PC-9 (cell line): ENCODE data around the gene CAPN3. TPM values are rescaled to one million over a fixed set of nuclear protein-coding genes. Genes with fewer than 3 reads are reported as not detected.

ENCODE experiments used
- BruUV-seq: library from RNA; stranded (reverse); fragments of 400-500 nt; replicated peaks from 2 replicates; lab custom pipeline; 2021; lab: Mats Ljungman, UMichigan
- CTCF ChIA-PET: fragments of 300-600 bp; sonication (Branson Sonifier 250); formaldehyde crosslinking; loops from one replicate; lab custom pipeline; 2022; ENCODE audit warnings: antibody characterized with exemption; lab: Charles Lee
- POLR2A ChIA-PET: fragments of 300-600 bp; sonication (Branson Sonifier 250); formaldehyde crosslinking; loops from one replicate; lab custom pipeline; 2022; ENCODE audit warnings: antibody characterized with exemption; ENCODE audit not compliant: unreplicated experiment; lab: Charles Lee
- DNase-seq, 2 experiments: peaks; one replicate each; pipeline versions ENCODE4 v3.0.0 to v3.0.0-alpha.2; 2015 to 2022; ENCODE audit warnings: mixed read lengths in 1 of 2
- H2AFZ ChIP-seq: fragments of 200-600 bp; sonication (generic); 2 replicates; pipeline ENCODE4 v1.8.1; 2017; ENCODE audit warnings: antibody characterized with exemption
- H3F3A ChIP-seq: fragments of 200-600 bp; sonication (generic); 2 replicates; pipeline ENCODE4 v1.8.1; 2017; ENCODE audit warnings: antibody characterized with exemption, mild to moderate bottlenecking, low read depth; ENCODE audit not compliant: insufficient read depth
- H3K27ac ChIP-seq: fragments of 200-600 bp; sonication (generic); 2 replicates; pipeline ENCODE4 v1.6.1; 2016; ENCODE audit warnings: mixed run types
- H3K27me3 ChIP-seq: fragments of 200-600 bp; sonication (generic); 2 replicates; pipeline ENCODE4 v1.6.1; 2016; ENCODE audit warnings: low read depth, mixed run types; ENCODE audit not compliant: insufficient read depth
- H3K36me3 ChIP-seq: fragments of 200-600 bp; sonication (generic); 2 replicates; pipeline ENCODE4 v1.6.1; 2016; ENCODE audit warnings: low read depth, mixed run types
- H3K4me1 ChIP-seq: fragments of 200-600 bp; sonication (generic); replicated peaks from 2 replicates; pipeline ENCODE4 v1.6.1; 2016; ENCODE audit warnings: mixed run types; ENCODE audit not compliant: insufficient read depth
- H3K4me2 ChIP-seq: fragments of 200-600 bp; sonication (generic); 2 replicates; pipeline ENCODE4 v1.6.1; 2017; ENCODE audit warnings: mixed run types
- H3K4me3 ChIP-seq: fragments of 200-600 bp; sonication (generic); 2 replicates; pipeline ENCODE4 v1.6.1; 2016; ENCODE audit warnings: mixed run types
- H3K79me2 ChIP-seq: fragments of 200-600 bp; sonication (generic); 2 replicates; pipeline ENCODE4 v1.6.1; 2017; ENCODE audit warnings: low read depth, mixed run types
- H3K9me2 ChIP-seq: fragments of 200-600 bp; sonication (generic); 2 replicates; pipeline ENCODE4 v1.8.1; 2017; ENCODE audit warnings: mild to moderate bottlenecking; ENCODE audit not compliant: insufficient read depth
- H3K9me3 ChIP-seq: fragments of 200-600 bp; sonication (generic); 2 replicates; pipeline ENCODE4 v1.8.1; 2016; ENCODE audit warnings: low read depth; ENCODE audit not compliant: insufficient read depth
- H4K20me1 ChIP-seq: fragments of 200-600 bp; sonication (generic); 2 replicates; pipeline ENCODE4 v1.8.1; 2017; ENCODE audit not compliant: insufficient read depth
- EZH2 ChIP-seq: fragments of 200-600 bp; sonication (generic); IDR thresholded peaks from 2 replicates; pipeline ENCODE4 v1.8.0; 2017; ENCODE audit warnings: antibody characterized with exemption, low read depth
- intact Hi-C: fragments of 100-400 bp; cut with micrococcal nuclease; formaldehyde crosslinking; loops from one replicate; pipeline ENCODE4 v1.10.0; 2022; ENCODE audit not compliant: unreplicated experiment
- total RNA-seq: library from RNA; stranded (reverse); gene quantifications from 2 replicates; pipeline ENCODE4 v1.2.3, GENCODE V29; 2021
- TF ChIP-seq, protein P1 (sequence below): fragments of 200-600 bp; sonication (generic); conservative IDR thresholded peaks from 2 replicates; pipeline ENCODE4 v1.6.1; 2017; ENCODE audit warnings: mixed run types, antibody characterized with exemption, mild to moderate bottlenecking, moderate library complexity

Gene CAPN3
- total RNA-seq, 1 experiment from 2014 or later, result 0.50 TPM

DNA sequence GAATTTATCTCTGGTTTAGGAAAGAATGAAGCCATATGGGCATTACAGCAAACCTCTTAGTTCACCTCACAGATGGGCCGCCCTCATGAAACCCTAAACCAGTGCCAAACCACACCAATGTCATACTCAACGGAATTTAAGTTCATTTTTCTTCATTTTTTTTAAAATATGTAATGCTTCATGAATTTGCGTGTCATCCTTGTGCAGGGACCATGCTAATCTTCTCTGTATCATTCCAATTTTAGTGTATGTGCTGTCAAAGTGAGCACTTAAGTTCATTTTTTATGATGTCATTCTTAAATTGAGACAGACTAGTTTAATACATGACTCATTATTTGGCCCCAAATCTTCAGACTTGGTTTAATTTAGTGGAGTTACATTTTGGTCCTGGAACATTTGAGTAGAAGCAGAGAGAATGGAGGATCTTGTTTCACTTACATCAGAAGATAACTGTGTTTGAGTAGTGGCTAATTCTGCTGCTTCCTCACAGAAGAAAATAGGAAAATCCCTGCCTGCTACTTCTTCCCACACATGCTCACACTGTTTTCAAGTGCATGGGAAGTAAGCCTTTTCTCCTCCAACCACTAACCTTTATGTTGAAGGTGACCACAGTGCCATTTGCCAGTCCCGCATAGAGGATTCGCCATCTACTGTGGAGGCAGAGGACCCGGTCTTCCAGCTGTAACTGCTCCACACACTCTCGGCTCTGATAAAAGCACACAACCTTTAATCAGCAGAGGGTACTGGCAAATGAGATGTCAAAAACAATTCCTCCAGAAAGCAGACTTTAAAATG is 68.3 kb downstream of the CAPN3 start:
- H3K79me2 ChIP-seq, result no peaks in the 10 kb centered on the region
- H3K36me3 ChIP-seq, result no peaks in the 10 kb centered on the region
- H3K9me2 ChIP-seq, result no peaks in the 10 kb centered on the region
- H4K20me1 ChIP-seq, result no peaks in the 10 kb centered on the region
- no peaks in the 10 kb centered on the region for H3K9me3 ChIP-seq
- no peak overlapping the region for H3K27ac ChIP-seq
- no TSS peak for BruUV-seq
- DNase-seq, result no peak
- no peaks in the 10 kb centered on the region for H3K27me3 ChIP-seq
- H3K4me1 ChIP-seq, result no peaks in the 10 kb centered on the region
- no peak overlapping the region for H2AFZ ChIP-seq
- no peak overlapping the region for H3K4me3 ChIP-seq
- ChIA-PET POLR2A (no interaction called here), CTCF (no interaction called here)
- H3K4me2 ChIP-seq, result no peak overlapping the region
- intact Hi-C loops, result no loop called here
- TF ChIP-seq EZH2, result no peak
- TF ChIP-seq, protein P1, sequence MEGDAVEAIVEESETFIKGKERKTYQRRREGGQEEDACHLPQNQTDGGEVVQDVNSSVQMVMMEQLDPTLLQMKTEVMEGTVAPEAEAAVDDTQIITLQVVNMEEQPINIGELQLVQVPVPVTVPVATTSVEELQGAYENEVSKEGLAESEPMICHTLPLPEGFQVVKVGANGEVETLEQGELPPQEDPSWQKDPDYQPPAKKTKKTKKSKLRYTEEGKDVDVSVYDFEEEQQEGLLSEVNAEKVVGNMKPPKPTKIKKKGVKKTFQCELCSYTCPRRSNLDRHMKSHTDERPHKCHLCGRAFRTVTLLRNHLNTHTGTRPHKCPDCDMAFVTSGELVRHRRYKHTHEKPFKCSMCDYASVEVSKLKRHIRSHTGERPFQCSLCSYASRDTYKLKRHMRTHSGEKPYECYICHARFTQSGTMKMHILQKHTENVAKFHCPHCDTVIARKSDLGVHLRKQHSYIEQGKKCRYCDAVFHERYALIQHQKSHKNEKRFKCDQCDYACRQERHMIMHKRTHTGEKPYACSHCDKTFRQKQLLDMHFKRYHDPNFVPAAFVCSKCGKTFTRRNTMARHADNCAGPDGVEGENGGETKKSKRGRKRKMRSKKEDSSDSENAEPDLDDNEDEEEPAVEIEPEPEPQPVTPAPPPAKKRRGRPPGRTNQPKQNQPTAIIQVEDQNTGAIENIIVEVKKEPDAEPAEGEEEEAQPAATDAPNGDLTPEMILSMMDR, result no peak
- H3F3A ChIP-seq, result no peaks in the 10 kb centered on the region

DNA sequence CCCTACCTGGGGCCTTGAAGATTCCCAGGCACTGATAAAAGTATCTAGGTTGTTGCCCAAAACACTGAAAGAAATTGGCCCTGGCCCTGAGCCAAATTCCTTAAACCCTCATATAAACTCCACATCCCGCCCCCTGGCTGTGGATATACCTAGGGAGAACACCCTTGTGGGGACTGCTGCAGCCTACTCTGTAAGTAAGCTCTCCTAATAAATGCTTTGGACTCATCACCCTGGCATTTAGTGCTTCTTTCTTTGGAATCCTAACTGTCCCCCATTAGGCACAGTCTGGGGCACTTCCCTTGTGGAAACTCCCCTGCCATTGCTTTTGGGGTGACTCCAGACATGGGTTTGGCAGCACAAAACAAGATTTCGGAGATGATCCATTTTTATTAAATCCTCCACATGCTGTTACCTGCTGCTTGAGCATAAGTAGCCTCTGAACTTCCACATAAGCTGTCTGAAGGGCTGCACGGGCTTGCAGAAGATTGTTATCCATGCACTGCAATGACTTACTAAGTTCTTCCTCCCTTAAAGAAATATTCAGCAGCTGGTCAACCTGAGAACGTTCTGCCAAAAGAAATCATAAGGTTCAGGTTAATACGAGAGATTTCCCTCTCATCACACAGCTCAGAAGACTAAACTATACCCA is 85.2 kb downstream of the CAPN3 start:
- BruUV-seq, result no TSS peak
- Histone ChIP-seq H3K27me3 (no peaks in the 10 kb centered on the region), H3K9me3 (no peaks in the 10 kb centered on the region), H3K4me3 (no peak overlapping the region), H3K36me3 (no peaks in the 10 kb centered on the region), H3F3A (no peaks in the 10 kb centered on the region), H3K4me2 (no peak overlapping the region), H3K9me2 (no peaks in the 10 kb centered on the region), H3K79me2 (no peaks in the 10 kb centered on the region), H3K27ac (no peak overlapping the region), H4K20me1 (no peaks in the 10 kb centered on the region), H2AFZ (no peak overlapping the region), H3K4me1 (no peaks in the 10 kb centered on the region)
- POLR2A ChIA-PET, result interaction anchor here (0.5 to 0.6 kb wide), 2 partner anchors 236 to 330 kb away, joined by 3 read pairs; partner anchors contain the start of gene VPS39
- TF ChIP-seq EZH2, result no peak
- TF ChIP-seq, protein P1, result no peak
- DNase-seq, result no peak
- intact Hi-C loops, result no loop called here
- CTCF ChIA-PET, result no interaction called here

- POLR2A ChIA-PET, result interaction anchor here (0.6 kb wide), 1 partner anchor 94 kb away, joined by 4 read pairs; no protein-coding TSS in a partner anchor
- CTCF ChIA-PET, result no interaction called here
- Histone ChIP-seq H4K20me1 (no peaks in the 10 kb centered on the region), H3K27ac (no peak overlapping the region), H3K36me3 (no peaks in the 10 kb centered on the region), H3K4me2 (no peak overlapping the region), H3K9me2 (no peaks in the 10 kb centered on the region), H3F3A (no peaks in the 10 kb centered on the region), H3K4me1 (no peaks in the 10 kb centered on the region), H3K27me3 (no peaks in the 10 kb centered on the region), H3K9me3 (no peaks in the 10 kb centered on the region), H3K4me3 (no peak overlapping the region), H3K79me2 (no peaks in the 10 kb centered on the region), H2AFZ (no peak overlapping the region)
- DNase-seq, result no peak
- no TSS peak for BruUV-seq
- intact Hi-C loops, result no loop called here
- TF ChIP-seq EZH2, result no peak
- TF ChIP-seq, protein P1, result no peak
These were observed 86.2 kb downstream of the CAPN3 start for GRCh38 chr15:42445551-42445950.
